ENCODE data around the gene XXYLT1.
"Not testable (repeated sequence)": the region's sequence is repeated elsewhere in the genome, so short reads cannot be mapped to it uniquely, and the experiment has no call there.

Gene XXYLT1

DNA sequence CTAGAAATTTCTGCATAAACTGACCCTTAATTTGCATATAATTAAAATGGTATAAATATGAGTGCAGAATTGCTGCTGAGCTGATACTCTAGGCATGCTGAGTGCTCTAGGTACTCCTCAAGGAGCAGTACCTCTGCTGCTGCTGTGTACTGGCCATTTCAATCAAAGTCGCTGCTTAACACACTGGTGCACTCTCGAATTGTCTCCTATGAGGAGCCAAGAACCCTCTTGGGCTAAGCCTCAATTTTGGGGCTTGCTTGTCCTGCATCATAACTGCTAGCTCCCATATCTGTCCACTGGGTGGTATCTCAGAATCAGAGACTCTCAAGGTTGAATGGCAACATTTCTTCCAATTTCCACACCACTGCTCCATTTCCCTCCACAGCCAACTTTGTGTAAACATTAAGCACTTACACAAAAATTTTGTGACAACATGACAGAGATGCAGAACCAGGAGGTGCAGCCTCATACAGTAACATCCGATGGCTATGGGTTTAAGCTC is 82.5 kb downstream of the XXYLT1 start:
- Histone ChIP-seq H3K9me3 (ENCODE audit: control insufficient read depth, insufficient read depth, low read length) (peaks cover 10% of the 10 kb centered on the region), H3K4me1 (ENCODE audit: insufficient read depth, low read length) (peaks cover 24% of the 10 kb centered on the region), H3K36me3 (ENCODE audit: insufficient read depth, low read length) (no peaks in the 10 kb centered on the region), H3K9ac (ENCODE audit: low read depth, low read length) (no peak overlapping the region)

DNA sequence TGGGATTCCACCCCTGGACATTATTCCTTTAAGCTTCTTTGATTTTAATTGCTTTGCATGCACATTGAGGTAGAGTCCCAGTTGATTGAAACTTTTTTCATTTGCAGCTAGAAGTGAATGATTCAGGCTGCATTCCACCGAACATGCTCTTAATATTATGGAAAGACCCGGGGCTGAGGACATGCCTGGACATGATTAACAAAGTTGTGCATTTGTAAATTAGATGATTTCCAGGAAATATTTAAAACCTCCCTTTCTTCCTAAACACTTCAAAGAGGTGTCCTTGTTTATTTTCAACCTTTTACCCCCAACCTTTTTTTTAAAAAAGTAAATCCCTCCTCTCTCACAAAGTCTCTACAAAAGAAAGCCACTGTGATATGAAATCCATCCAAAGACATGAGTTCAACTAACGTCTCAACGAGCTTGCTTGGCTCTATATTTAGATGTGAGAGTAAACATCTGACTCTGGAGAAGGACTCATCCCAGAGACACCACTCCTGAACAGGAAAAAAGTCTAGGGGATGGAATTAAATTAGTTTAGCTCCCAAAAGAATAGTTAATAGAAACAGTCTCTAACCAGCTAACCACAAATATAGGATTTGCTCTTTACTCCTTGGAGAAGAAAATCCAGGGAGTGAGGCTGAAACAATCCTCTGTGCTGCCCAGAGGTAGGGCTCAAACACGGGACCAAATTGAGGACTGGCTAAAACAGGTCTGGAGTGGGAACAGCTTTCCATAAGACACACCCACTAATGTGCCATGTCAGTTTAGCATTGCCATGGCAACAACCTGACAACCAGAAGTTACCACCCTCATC is 83.1 kb downstream of the XXYLT1 start:
- Histone ChIP-seq H3K36me3 (ENCODE audit: insufficient read depth, low read length) (no peaks in the 10 kb centered on the region), H3K4me1 (ENCODE audit: insufficient read depth, low read length) (peaks cover 31% of the 10 kb centered on the region), H3K9ac (ENCODE audit: low read depth, low read length) (no peak overlapping the region), H3K9me3 (ENCODE audit: control insufficient read depth, insufficient read depth, low read length) (peaks cover 10% of the 10 kb centered on the region)

DNA sequence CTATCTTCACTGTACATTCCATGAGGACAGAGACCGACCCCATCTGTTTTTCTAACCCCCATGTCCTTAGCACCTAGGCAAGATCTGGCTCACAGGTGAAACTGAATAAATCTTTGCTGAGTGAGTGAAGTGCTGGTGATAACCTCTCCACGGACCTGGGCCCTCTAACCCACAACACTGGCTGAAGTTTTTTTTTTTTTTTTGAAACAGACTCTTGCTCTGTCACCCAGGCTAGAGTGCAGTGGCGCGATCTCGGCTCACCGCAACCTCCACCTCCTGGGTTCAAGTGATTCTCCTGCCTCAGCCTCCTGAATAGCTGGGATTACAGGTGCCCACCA is 84.3 kb downstream of the XXYLT1 start:
- not testable (repeated sequence) for H3K36me3 ChIP-seq (ENCODE audit: insufficient read depth, low read length); H3K9me3 ChIP-seq (ENCODE audit: control insufficient read depth, insufficient read depth, low read length); H3K9ac ChIP-seq (ENCODE audit: low read depth, low read length)
- peaks cover 42% of the 10 kb centered on the region for H3K4me1 ChIP-seq (ENCODE audit: insufficient read depth, low read length)

DNA sequence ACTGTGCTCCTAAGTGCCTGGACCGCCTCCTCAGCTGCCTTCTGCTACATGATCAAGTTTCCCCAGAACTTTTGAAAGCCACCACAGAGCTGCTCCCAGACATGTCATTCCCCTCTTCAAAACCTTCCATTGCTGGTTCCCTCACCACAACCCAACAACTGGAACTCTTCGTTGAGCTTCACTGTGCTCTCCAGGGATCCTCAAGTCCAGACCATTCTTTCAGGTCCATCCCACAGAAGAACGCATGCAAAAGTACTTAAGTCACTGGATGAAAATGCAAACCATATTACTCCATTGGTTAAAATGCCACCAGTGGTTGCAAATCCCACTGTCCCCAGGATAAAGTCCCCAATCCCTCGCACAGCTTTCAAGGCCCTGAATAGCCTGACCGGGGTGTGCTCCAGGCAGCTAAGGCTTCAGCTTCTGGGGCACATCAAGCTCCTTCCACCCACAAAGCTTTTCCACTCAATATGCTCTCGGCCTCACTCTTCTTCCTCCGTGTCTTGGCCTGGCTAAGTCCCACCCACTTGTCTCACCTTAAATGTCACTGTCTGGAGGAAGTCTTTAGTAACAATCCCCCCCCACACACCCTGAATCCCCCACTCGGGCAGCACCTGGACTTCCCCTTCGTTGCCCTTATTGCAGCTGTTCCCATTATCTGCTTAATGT is 84.8 kb downstream of the XXYLT1 start:
- Histone ChIP-seq H3K36me3 (ENCODE audit: insufficient read depth, low read length) (no peaks in the 10 kb centered on the region), H3K9me3 (ENCODE audit: control insufficient read depth, insufficient read depth, low read length) (no peaks in the 10 kb centered on the region), H3K9ac (ENCODE audit: low read depth, low read length) (no peak overlapping the region), H3K4me1 (ENCODE audit: insufficient read depth, low read length) (peaks cover 43% of the 10 kb centered on the region)

DNA sequence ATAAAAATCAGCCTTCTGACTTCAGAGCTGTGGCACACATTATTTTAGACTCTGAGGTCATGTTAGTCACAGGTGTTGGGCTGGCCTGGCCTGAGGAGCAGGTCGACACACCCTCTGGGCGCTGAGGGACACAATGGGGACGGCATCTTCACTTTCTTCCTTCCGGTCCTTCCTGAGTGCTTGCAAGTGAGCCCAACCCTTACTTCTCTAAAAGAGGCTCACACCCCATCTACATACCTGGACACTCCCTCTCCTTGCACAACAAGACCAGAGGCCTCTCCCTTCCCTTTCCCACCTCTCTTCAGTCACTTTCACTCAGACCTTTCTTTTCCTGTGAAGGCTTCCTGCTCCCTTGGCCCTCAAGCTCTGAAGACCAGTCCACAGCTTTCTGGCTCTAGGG is 85.4 kb downstream of the XXYLT1 start:
- peaks cover 44% of the 10 kb centered on the region for H3K4me1 ChIP-seq (ENCODE audit: insufficient read depth, low read length)
- H3K9ac ChIP-seq (ENCODE audit: low read depth, low read length): no peak overlapping the region
- no peaks in the 10 kb centered on the region for H3K36me3 ChIP-seq (ENCODE audit: insufficient read depth, low read length)
- no peaks in the 10 kb centered on the region for H3K9me3 ChIP-seq (ENCODE audit: control insufficient read depth, insufficient read depth, low read length)

DNA sequence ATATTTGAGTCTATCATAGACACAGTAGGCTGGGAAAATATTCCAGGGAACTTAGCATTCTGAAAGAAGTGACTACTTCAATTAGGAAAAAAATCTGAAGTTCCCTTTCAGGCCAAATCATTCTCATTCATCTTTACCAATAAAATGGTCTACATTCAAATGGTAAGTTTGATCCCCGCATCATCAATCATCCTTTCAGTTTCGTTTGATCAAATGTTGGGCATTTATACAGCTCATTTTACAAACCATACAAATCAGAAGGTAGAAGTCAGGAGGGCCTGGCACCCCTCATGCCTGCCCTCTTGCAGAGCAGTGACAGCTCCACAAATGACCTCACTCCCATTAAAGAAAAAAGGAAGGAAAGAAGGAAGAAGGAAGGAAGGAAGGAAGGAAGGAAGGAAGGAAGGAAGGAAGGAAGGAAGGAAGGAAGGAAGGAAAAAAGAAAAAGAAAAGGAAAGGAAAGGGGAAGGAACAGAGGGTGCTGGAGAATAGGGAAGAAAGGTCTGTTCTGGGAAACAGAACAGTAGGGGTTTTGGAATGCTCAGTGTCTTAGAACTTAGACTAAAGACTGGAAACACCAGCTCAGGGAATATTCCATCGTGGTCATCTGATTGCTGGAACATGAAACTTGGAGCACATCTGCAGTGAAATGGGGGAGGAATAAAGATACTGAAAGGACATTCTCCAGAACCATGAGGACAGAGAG is 86.1 kb downstream of the XXYLT1 start:
- Histone ChIP-seq H3K36me3 (ENCODE audit: insufficient read depth, low read length) (no peaks in the 10 kb centered on the region), H3K9ac (ENCODE audit: low read depth, low read length) (no peak overlapping the region), H3K9me3 (ENCODE audit: control insufficient read depth, insufficient read depth, low read length) (no peaks in the 10 kb centered on the region), H3K4me1 (ENCODE audit: insufficient read depth, low read length) (peaks cover 51% of the 10 kb centered on the region)

DNA sequence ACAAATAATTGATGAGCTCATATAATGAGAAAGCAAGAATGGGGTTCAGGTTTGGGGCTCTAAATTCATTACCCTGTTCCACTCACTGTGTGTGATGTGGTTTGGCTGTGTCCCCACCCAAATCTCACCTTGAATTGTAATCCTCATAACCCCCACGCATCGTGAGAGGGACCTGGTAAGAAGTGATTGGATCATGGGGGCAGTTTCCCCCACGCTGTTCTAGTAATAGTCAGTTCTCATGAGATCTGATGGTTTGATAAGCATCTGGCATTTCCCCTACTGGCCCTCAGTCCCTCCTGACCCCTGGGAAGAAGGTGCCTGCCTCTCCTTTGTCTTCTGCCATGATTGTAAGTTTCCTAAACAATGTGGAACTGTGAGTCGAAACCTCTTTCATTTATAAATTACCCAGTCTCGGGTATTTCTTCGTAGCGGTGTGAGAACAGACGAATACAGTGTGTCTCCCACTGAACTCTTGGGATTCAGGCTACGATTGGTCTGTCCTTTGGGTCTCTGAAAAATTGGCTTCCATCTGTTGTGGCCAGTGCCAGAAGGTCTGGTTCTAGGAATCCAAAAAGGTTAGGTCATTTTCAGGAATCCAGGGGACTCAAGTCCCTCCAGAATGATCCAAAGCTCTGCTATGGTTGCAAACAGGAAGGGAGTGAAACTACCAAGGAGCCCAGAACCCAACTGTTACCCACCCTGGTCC is 87.7 kb downstream of the XXYLT1 start:
- Histone ChIP-seq H3K9me3 (ENCODE audit: control insufficient read depth, insufficient read depth, low read length) (no peaks in the 10 kb centered on the region), H3K36me3 (ENCODE audit: insufficient read depth, low read length) (no peaks in the 10 kb centered on the region), H3K4me1 (ENCODE audit: insufficient read depth, low read length) (peaks cover 51% of the 10 kb centered on the region), H3K9ac (ENCODE audit: low read depth, low read length) (no peak overlapping the region)

DNA sequence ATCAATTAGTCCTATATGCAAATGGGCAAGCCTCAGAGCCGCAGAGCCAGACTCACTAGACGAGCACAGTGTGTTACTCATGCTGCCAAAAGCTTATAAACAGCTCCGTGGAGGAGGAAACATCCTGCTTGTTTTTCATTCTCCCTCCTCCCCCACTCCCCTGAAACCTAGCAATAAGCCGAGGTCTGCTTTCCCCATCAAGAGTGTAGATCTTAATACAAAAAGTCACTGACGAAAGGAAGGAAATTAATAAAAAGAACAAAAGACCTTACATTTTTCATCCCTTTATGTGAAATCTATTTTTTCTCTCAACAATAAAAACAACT is 88.5 kb downstream of the XXYLT1 start:
- H3K36me3 ChIP-seq (ENCODE audit: insufficient read depth, low read length): no peaks in the 10 kb centered on the region
- H3K9me3 ChIP-seq (ENCODE audit: control insufficient read depth, insufficient read depth, low read length): no peaks in the 10 kb centered on the region
- peaks cover 43% of the 10 kb centered on the region for H3K4me1 ChIP-seq (ENCODE audit: insufficient read depth, low read length)
- H3K9ac ChIP-seq (ENCODE audit: low read depth, low read length): no peak overlapping the region

DNA sequence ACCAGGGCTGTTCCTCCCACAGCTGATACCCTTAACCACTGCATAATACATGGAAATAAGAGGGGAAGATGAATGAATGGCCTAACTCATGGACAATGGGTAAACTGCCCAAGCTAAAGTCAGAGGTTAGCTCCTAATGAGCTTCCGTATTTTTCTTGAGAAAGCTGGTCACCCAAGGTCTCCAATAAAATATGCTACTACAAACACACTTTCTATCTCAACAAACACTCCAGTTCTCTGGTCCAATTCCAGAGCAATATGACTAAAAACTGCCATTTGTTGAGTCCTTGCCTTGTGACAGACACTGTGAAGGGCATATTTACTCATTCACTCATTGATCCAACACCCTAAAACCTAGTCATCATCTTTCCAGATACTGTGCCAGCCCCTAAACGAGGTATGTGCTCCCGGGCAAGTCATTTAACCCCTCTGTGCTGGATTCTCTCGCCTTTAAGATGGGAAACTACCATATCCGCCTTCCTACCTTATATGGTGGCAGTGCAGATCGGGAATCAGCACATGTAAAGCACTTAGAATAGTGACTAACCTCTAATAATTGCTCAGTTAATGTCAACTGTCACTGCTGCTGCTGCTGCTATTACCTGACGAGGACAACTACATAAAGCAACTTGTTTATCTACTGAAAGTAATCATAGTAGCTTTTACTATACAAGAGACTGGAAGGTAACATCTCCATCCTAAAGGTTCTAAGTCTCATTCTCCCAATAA is 89.1 kb downstream of the XXYLT1 start:
- Histone ChIP-seq H3K9ac (ENCODE audit: low read depth, low read length) (no peak overlapping the region), H3K36me3 (ENCODE audit: insufficient read depth, low read length) (no peaks in the 10 kb centered on the region), H3K9me3 (ENCODE audit: control insufficient read depth, insufficient read depth, low read length) (no peaks in the 10 kb centered on the region), H3K4me1 (ENCODE audit: insufficient read depth, low read length) (peaks cover 42% of the 10 kb centered on the region)

DNA sequence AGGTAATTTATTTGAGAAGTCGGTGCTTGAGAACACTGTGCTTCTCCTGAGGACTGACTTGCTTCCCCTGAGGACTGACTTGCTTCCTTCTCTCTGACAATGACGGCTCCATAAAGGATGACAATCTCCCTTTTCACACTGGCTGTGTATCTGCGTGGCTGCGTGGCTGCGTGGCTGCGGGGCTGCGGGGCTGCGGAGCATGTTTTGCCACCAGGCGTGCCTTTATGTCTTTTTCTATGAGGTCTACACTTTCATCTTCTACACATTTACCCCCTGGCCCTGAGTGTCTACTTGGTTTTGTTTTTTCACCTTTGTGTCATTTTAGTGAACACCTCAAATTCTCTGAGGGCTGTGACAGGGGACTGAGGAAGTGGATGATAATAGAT is 89.9 kb downstream of the XXYLT1 start:
- Histone ChIP-seq H3K9ac (ENCODE audit: low read depth, low read length) (no peak overlapping the region), H3K9me3 (ENCODE audit: control insufficient read depth, insufficient read depth, low read length) (no peaks in the 10 kb centered on the region), H3K36me3 (ENCODE audit: insufficient read depth, low read length) (no peaks in the 10 kb centered on the region; the same call in 1 of the 2 replicates), H3K4me1 (ENCODE audit: insufficient read depth, low read length) (peaks cover 41% of the 10 kb centered on the region)

DNA sequence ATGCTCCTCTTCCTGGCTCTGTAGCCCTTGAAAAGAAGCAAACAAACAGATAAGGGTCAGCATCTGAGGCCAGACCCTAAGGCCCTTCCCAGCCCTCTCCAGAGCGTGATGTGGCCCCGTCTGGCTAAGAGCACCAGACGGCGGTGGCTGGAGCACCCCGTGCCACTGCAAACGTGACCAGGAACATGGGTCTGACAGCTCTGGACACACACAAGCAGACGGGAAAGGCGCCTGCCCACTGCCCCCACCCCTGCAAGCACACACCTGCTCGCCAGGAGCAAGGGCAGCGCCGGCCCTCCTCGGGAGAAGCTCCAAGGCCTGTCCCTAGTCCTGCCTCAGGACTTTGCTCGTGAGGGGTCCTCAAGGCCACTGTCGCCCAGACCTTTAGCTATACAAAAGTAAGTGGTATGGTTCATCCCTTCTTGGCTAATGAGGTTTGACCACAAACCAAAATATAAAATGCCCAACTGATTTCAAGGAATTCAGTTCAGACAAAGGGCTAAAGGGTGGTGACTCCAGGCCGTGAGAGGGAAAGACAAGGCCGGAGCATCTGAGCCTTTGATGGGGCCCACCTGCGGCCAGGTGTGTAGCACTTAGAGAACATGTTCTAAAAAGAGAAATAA is 90.4 kb downstream of the XXYLT1 start:
- Histone ChIP-seq H3K9me3 (ENCODE audit: control insufficient read depth, insufficient read depth, low read length) (no peaks in the 10 kb centered on the region), H3K9ac (ENCODE audit: low read depth, low read length) (no peak overlapping the region), H3K4me1 (ENCODE audit: insufficient read depth, low read length) (peaks cover 36% of the 10 kb centered on the region)

DNA sequence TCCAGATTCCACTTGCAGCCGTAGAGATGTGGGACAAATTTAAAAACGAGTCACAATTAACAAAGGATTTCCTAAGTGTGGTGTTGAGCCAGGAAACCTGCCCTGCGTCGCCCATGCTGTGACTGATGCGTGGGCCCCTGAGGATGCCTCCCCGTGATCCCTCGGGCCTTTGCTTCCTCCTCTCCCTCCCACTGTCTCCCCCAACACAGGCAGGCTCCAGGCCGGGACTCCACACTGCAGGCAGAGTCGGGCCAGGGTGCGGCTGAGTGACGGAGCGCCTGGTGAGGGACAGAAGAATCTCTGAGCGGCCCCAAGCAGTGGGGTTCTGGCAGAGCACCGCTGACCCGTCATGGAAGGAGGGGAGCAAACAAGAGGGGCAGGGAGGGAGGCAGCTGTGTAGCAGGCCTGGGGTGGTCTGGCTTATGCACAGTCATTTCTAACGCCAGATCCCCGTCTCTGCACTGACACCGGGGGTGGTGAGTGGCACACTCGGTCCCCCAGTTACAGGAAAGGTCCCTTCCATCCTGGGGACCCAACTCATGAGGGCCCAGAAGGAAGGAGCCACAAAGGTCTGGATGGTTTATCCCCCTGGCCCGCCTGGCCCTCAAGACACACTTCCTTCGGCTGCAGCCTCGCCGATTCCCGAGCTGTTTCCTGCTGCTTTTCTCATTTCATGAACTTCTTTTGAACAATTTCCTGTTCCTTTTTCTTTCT is 91.0 kb downstream of the XXYLT1 start:
- peaks cover 34% of the 10 kb centered on the region for H3K4me1 ChIP-seq (ENCODE audit: insufficient read depth, low read length)
- no peaks in the 10 kb centered on the region for H3K9me3 ChIP-seq (ENCODE audit: control insufficient read depth, insufficient read depth, low read length)
- no peaks in the 10 kb centered on the region; the same call in 1 of the 2 replicates for H3K36me3 ChIP-seq (ENCODE audit: insufficient read depth, low read length)
- no peak overlapping the region for H3K9ac ChIP-seq (ENCODE audit: low read depth, low read length)

More for the DNA sequence above, 90.4 kb downstream of the XXYLT1 start:
- no peaks in the 10 kb centered on the region; the same call in 1 of the 2 replicates for H3K36me3 ChIP-seq (ENCODE audit: insufficient read depth, low read length)
